SH-SY5Y (cell line): ENCODE measurements around the gene PRRT1.

Source experiments
- GATA2 ChIP-seq: IDR thresholded peaks from 2 replicates; pipeline ENCODE4 v1.6.1; 2011; ENCODE audit warnings: mild to moderate bottlenecking, low read depth, low read length
- GATA3 ChIP-seq: IDR thresholded peaks from 2 replicates; pipeline ENCODE4 v1.6.1; 2011; ENCODE audit warnings: low read depth, mild to moderate bottlenecking, low read length, moderate library complexity

The PRRT1 gene

GRCh38 chr6:32190054-32190851 is 38.5 kb upstream of the PRRT1 start, which contains the start of gene PBX2:
TSS of gene PBX2 (minus strand) at chr6:32190202. CDS start at chr6:32189915, 287 bp downstream.
- no peak for TF ChIP-seq GATA3
- no peak for TF ChIP-seq GATA2

DNA sequence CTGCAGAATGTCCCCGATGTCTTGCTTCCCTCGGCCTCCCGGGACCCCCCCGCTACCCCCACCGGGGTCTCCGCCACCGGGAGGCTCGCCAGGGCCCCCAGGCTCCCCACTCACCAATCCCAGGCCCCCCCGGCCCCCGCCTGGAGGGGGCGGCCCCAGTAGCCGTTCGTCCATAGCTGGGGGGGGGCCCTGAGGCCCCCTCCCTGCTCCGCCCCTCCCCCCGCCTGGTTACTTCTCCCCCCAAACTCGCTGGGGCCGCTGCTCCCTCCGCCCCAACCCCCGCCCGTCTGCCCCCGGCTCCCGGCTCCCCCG is 38.0 kb upstream of the PRRT1 start:
- no peak for TF ChIP-seq GATA3
- TF ChIP-seq GATA2 = no peak

DNA sequence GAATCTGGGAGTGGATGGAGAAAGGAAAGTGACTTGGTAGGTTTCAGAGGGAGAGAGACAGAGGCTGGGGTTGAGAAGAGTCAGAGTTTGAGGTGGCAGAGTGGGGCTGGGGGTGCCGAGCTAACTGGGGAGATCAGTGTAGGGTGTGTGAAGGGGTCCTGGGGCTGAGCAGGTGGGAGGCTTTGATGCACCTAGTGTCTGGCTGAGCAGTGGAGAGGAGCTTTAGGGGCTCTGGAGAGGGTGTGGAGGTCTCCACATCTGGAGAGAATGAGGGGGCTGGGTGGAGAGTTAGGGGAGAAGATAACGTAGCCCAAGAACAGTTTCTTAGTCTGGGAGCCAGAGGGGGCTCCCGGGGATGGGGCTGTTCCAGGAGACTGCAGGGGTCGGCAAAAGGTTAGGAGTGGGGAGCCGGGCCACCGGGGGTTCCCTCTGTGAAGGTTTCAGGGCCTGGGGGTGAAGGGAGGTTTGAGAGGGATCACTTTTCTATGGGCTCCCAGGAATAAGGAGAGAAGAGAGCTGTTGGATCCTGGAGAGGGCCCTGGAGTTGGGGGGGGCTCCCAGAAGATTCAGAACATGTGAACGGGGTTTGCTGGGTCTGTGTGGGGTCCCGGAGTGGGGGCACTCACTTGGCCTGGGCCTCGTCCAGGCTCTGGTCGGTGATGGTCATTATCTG is 37.5 kb upstream of the PRRT1 start:
- TF ChIP-seq GATA2 (no peak), GATA3 (no peak)

- no peak for TF ChIP-seq GATA2
- no peak for TF ChIP-seq GATA3
Measured at GRCh38 chr6:32188381-32189068, 36.8 kb upstream of the PRRT1 start.

DNA sequence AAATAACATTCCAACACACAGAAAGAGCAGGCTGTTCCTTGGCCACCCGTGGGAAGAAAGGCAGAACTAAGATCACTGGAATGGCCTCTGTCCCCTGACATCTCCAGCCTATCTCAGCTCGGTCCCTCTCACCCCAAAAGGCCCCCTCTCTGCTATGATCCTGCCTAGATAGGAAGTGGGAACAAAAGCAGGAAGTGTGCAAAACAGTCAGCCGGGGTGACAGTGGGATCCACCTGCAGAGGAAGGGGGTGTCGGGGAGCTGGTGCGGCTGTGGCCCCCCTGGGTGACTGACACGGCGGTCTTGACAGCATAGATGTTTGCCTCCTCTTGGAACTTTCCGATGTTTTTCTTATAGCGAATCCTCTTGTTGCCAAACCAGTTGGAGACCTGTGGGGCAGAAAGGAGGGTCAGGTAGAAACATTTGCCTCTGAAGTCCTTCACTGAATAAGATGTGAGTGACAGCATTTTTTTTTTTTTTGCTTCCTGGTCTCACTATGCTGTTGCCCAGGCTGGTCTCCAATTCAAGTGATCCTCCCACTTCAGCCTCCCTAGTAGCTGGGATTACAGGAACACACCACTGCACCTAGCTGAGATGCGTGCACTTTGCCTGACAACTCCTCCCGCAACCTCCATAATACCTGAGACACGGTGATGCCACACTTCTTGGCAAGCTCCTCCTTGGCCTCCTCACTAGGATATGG is 35.4 kb upstream of the PRRT1 start:
- TF ChIP-seq GATA2 (no peak), GATA3 (no peak)

DNA sequence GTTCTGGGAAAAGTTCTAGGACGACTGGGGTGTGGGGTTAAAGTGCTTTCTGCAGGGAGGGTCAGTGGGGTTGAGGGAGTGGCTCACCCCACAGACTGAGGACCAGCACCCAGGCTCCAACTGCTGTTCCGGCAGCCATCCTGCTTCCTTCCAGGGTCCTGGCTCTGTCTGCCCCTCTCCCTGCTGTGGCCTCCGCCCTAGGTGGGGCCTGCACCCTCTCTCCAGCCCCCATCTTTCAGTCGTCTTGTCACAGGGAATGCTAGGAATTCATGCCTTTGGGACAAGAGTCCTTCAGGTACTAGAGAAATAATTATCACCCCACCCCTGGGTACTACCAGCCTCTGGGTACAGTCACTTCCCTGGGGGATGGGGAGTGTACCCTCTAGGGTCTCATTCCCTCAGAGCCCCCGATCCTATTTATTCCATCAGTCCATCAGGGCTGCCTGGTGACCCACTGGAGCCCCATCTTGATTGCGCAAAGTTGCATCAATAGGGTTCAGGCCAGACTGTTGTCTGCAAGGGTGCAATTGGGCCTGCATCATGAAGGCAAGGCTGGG is 32.4 kb upstream of the PRRT1 start, which contains the start of gene AGER:
TSS of gene AGER (minus strand) at position 170 of the 557 bp plus-strand sequence. CDS start at position 139, 31 bp downstream.
- TF ChIP-seq GATA3 = no peak

GRCh38 chr6:32183483-32184083 is 31.8 kb upstream of the PRRT1 start:
- TF ChIP-seq GATA2 = no peak
- no peak for TF ChIP-seq GATA3

- TF ChIP-seq GATA2 (no peak), GATA3 (no peak)
Measured at GRCh38 chr6:32183030-32183429, 31.3 kb upstream of the PRRT1 start.

DNA sequence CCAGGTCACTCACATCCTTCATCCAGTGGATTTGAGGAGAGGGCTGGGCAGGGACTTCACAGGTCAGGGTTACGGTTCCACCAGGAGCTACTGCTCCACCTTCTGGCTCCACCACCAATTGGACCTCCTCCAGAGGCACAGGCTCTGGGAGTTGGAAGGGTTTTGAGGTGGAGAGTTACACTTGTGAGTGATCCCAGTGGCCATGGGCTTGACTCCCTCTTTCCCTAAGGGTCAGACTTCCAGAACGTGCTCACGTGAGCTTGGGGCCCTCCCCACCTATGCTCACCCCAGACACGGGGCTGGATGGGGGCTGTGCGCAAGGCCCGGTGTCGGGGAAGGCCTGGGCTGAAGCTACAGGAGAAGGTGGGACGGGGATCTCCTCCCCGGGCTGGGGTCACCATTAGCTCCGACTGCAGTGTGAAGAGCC is 30.8 kb upstream of the PRRT1 start:
- TF ChIP-seq GATA2 (no peak), GATA3 (no peak)

GRCh38 chr6:32181915-32182529 is 30.3 kb upstream of the PRRT1 start:
- TF ChIP-seq GATA3 (no peak), GATA2 (no peak)

GRCh38 chr6:32181148-32181702 is 29.5 kb upstream of the PRRT1 start:
- TF ChIP-seq GATA2 = no peak
- no peak for TF ChIP-seq GATA3

DNA sequence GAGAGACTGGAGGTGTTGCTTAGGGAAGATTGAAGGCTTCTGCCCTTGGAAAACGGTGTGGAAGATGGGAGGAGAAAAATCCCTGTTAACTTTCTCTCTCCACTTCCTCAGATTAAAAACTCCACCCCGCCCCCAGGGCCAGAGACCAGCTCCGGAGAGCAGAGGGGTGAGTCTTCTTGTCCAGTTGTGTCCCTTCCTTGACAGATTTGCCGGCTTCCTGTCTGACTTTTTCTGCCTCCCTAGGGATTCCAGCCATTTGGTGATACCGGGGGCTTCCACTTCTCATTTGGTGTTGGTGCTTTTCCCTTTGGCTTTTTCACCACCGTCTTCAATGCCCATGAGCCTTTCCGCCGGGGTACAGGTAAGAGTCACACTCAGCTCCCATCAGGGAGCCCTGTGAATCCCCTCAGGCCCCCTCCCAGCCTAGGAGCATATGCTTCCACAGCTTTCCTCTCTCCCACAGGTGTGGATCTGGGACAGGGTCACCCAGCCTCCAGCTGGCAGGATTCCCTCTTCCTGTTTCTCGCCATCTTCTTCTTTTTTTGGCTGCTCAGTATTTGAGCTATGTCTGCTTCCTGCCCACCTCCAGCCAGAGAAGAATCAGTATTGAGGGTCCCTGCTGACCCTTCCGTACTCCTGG is 28.1 kb upstream of the PRRT1 start:
- TF ChIP-seq GATA2 (no peak), GATA3 (no peak)
